LNCaP clone FGC (cell line): ENCODE data around the gene LEFTY2.

Experiments used
- DNase-seq: peaks from one replicate; pipeline ENCODE4 v3.0.0-alpha.2; 2011; ENCODE audit warnings: low read depth
- H3K4me3 ChIP-seq: 2 replicates; pipeline ENCODE4 v1.5.1; 2011; ENCODE audit warnings: mild to moderate bottlenecking, low read depth, low read length, control low read depth
- TF ChIP-seq, protein P1 (sequence below): IDR thresholded peaks from 2 replicates; pipeline ENCODE4 v1.5.1; 2012; ENCODE audit warnings: mild to moderate bottlenecking; ENCODE audit not compliant: control insufficient read depth, insufficient read depth; ENCODE audit errors: extremely low read depth

Gene LEFTY2

DNA sequence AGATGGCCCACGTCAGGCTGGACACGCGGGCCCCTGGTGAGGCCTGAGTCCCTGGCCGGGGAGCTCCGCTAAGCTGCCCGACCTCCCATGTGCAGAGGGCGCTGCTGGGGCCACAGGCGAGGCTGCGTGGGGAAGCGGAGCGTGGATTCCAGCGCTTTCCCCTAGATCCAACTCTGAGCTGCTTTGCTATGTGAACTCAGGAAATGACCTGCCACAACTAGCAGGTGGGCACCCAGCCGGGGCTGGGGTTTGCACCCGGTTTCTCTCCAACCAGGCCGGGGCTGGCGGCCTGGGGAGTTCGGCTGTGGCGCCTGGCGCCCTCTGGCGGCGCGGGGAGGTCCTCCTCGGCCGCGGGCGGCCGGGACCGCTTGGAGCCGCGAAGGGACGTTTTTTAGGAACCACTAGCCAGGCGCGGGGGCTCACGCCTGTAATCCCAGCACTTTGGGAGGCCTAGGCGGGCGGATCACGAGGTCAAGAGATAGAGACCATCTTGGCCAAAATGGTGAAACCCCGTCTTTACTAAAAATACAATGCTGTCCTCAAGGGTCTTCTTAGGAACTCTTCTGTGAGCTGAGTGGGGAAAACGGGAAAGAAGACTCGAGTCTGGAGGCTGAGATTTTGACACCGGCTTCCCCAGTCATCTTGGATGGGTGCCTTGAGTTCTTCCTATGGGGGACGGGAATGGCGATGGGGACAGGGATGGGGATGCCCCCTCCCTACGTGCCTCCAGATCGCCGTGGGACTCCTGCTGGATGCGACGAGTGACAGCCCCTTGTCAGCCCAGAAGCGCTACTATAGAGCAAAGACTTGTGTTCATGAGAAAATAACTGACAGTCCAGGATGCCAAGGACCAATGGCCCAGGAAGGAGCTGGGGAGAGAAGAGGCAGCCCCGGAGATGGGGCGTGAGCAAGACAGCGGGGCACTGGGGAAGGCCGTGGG, 29.6 kb downstream of the LEFTY2 start:
- DNase-seq, result no peak
- TF ChIP-seq, protein P1, sequence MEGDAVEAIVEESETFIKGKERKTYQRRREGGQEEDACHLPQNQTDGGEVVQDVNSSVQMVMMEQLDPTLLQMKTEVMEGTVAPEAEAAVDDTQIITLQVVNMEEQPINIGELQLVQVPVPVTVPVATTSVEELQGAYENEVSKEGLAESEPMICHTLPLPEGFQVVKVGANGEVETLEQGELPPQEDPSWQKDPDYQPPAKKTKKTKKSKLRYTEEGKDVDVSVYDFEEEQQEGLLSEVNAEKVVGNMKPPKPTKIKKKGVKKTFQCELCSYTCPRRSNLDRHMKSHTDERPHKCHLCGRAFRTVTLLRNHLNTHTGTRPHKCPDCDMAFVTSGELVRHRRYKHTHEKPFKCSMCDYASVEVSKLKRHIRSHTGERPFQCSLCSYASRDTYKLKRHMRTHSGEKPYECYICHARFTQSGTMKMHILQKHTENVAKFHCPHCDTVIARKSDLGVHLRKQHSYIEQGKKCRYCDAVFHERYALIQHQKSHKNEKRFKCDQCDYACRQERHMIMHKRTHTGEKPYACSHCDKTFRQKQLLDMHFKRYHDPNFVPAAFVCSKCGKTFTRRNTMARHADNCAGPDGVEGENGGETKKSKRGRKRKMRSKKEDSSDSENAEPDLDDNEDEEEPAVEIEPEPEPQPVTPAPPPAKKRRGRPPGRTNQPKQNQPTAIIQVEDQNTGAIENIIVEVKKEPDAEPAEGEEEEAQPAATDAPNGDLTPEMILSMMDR, result peak; percentile 31
- H3K4me3 ChIP-seq, result no peak overlapping the region

DNA sequence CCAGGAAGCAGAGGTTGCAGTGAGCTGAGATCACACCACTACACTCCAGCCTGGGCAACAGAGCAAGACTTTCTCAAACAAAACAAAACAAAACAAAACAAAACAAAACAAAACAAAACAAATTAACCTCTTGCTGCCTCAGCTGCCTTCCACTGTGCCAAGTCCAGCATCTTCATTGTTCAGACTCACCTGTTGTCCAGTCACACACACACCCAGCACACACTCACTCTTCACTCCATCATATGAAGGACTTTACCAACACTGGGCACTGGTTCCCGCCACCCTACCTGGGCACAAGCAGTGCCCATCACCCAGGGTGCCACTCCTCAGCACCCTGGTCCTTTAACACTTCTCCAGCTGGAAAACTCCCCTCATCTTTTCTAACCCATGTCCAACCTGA, 31.5 kb downstream of the LEFTY2 start:
- DNase-seq, result no peak
- TF ChIP-seq, protein P1, result no peak

DNA sequence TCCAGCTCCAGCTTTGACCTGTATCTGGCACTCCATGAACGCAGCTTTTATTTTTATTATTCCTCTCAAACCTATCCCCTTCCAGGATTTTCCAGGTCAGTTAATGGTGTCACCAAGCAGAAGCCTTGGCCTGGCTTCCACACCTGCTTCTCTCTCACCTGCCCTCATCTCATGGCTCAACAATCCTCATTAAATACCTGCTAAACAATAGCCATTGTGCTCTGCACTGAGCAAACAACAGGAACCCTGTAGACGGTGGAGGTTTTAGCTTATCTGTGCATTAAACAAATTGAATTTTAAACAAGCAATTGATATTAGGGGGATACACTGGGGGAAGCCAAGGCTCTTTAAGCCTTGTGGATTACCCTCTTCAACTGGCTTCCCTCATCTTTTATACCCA, 32.2 kb downstream of the LEFTY2 start:
- no peak for DNase-seq
- TF ChIP-seq, protein P1, result no peak
- no peak overlapping the region for H3K4me3 ChIP-seq

More for the DNA sequence above, 31.5 kb downstream of the LEFTY2 start:
- no peak overlapping the region for H3K4me3 ChIP-seq

DNA sequence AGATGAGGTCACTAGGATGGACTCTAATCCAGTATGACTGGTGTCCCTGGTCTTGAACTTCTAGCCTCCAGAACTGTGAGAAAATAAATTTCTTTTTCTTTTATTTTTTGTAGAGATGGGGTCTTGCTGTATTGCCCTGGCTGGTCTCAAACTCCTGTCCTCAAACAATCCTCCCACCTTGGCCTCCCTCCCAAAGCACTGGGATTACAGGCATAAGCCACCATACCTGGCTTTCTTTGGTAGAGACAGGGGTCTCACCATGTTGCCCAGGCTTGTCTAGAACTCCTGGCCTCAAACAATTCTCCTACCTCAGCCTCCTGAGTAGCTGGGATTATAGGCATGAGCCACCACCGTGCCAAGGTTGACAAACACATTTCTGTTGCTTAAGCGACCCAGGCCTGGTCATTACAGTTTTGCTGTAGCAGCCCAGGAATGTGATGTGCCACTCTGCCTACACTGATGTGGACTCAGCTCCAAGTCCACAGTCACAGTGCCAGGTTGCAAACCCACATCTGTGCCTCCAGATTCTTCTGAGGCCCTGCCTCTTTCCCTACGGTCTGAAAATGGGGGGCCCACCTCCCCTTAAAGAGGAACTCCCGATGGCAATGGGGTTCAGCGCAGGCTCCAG, 32.9 kb downstream of the LEFTY2 start:
- TF ChIP-seq, protein P1, result no peak
- DNase-seq, result no peak
- H3K4me3 ChIP-seq, result no peak overlapping the region

DNA sequence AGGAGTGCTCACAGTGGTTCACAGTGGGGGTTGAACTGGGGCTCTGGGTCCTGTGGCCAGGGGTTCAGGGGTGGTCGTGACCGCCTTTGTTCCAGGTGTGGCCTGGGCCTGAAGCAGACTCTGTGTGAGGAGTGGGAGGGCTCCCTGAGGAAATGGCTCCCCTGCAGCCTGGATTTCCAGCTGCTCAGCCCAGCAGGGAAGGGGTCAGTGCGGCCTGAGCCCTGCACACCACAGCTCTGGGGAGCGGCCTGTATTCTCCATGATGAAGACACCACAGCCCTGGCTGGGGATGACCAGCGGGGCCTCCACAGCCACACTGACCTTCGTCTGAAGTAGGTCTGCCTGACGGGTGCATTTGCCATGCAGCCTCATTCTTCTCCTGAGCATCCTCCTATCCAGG, 33.7 kb downstream of the LEFTY2 start:
- no peak for DNase-seq
- no peak overlapping the region for H3K4me3 ChIP-seq
- TF ChIP-seq, protein P1, result no peak

DNA sequence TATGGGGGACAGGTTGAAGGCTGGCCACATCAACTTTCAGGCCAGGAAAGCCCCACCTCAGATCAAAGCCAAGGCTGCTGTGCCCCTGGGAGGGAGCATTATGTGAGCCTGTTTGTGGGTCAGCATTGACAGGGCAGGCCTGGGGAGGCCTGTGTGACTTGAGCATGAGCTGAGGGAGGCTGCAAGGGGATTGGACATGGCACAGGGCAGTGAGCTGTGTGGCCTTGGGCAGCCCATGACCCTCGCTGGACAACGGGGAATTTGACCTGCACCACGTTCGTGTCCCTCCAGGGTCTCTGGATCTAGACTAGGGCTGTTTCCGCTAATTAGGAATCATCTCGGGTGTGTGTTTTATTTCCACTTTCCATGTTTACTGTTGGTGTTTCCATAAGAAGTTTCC, 34.6 kb downstream of the LEFTY2 start:
- H3K4me3 ChIP-seq, result no peak overlapping the region
- DNase-seq, result no peak
- TF ChIP-seq, protein P1, result no peak

DNA sequence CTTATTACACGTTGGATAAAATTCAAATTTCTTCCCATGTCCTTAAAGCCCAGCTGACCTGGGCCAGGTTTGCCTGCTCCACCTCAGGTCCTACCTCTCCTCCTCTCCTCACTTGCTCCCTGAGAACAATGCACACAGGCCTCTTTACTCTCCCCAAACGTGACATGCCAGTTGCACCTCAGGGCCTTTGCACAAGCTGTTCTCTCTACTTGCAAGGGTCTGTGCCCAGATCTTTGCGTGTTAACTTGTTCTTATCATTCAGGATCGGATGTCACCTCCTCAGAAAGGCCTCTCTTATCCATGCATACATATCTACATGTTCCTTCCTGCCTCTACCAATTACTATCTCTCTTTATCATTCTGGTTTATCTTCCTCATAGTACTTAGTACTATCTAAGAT, 37.4 kb downstream of the LEFTY2 start:
- TF ChIP-seq, protein P1, result no peak
- DNase-seq, result no peak
- H3K4me3 ChIP-seq, result no peak overlapping the region
